Astrocyte (in vitro differentiated cells and primary cell): ENCODE data around the gene AZI2.

Experiments
- EZH2 ChIP-seq: IDR thresholded peaks from 2 replicates; pipeline ENCODE4 v1.6.1; 2012; ENCODE audit warnings: mild to moderate bottlenecking, low read length, inconsistent platforms; ENCODE audit not compliant: insufficient read depth
- TF ChIP-seq, protein P1 (sequence below): IDR thresholded peaks from 2 replicates; pipeline ENCODE4 v1.5.1; 2011; ENCODE audit warnings: low read depth, mild to moderate bottlenecking, inconsistent platforms, low read length, moderate library complexity; ENCODE audit not compliant: insufficient read depth

DNA sequence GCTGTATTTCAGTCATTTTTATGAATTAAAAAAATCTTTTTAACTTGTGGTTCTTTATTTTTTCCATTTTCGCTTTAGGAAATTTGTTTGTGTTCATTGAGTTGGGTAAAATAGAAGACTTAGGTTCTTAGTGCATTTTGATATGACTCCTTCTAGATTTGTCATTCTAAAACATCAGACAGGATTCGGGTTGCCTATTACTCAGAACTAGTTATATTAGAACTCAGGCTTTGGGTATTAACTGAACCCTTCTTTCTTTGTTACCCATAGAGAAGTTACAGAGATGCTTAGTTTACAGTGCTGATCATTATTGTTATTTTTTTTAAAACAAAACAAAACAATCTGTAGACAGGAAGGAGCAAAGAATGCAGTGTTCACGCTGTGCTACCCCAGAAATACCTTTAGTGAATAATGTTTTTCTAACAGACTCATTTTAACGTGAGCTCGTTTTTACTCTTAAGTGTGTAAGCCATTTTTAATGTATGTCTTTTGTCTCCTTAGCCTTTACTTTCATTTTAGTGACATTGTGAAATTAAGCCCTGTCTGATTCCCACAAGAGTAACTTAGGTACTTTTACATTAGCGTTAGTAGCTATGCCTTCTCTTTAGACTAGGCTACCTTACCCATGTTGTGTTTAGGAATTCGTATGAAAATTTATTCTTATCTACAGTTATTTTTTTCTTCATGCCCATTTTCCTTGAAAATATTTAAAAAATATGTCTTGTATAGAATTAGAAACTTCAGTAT is 53.8 kb downstream of the AZI2 start:
- TF ChIP-seq EZH2 = no peak
- TF ChIP-seq, protein P1, sequence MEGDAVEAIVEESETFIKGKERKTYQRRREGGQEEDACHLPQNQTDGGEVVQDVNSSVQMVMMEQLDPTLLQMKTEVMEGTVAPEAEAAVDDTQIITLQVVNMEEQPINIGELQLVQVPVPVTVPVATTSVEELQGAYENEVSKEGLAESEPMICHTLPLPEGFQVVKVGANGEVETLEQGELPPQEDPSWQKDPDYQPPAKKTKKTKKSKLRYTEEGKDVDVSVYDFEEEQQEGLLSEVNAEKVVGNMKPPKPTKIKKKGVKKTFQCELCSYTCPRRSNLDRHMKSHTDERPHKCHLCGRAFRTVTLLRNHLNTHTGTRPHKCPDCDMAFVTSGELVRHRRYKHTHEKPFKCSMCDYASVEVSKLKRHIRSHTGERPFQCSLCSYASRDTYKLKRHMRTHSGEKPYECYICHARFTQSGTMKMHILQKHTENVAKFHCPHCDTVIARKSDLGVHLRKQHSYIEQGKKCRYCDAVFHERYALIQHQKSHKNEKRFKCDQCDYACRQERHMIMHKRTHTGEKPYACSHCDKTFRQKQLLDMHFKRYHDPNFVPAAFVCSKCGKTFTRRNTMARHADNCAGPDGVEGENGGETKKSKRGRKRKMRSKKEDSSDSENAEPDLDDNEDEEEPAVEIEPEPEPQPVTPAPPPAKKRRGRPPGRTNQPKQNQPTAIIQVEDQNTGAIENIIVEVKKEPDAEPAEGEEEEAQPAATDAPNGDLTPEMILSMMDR = no peak
